Ovary (tissue), 9 donors: ENCODE results near the gene OVCH1. TPM values are rescaled to one million over a fixed set of nuclear protein-coding genes. Genes with fewer than 3 reads are reported as not detected.

Experiments
- DNase-seq, 5 donors: peaks; one replicate each; pipeline ENCODE4 v3.0.0-alpha.2; 2019 to 2020
- H3K27ac ChIP-seq, 2 donors: fragments of 200-600 bp; one replicate each; pipeline versions ENCODE4 v1.5.1 to v1.8.0; 2019 to 2022
- H3K27me3 ChIP-seq: fragments of 200-600 bp; one replicate; pipeline ENCODE4 v1.8.0; 2022
- H3K36me3 ChIP-seq: fragments of 200-600 bp; sonication (generic); one replicate; pipeline ENCODE4 v1.5.1; 2019
- H3K4me1 ChIP-seq: one replicate; pipeline ENCODE4 v1.8.1; 2013; ENCODE audit warnings: mild to moderate bottlenecking, moderate library complexity; ENCODE audit not compliant: insufficient read depth
- H3K4me3 ChIP-seq: fragments of 200-600 bp; sonication (generic); one replicate; pipeline ENCODE4 v1.5.1; 2017
- H3K9me3 ChIP-seq, 2 donors: fragments of 200-600 bp in 1 of 2; sonication (generic) in 1 of 2; one replicate each; pipeline versions ENCODE4 v1.5.1 to v1.8.1; 2013 to 2019; ENCODE audit warnings: mild to moderate bottlenecking in 1 of 2, moderate library complexity in 1 of 2
- EP300 ChIP-seq: sonication (generic); formaldehyde crosslinking; IDR thresholded peaks from one replicate; pipeline ENCODE4 v1.6.1; 2017; ENCODE audit warnings: antibody characterized with exemption
- POLR2A ChIP-seq: fragments of 450-650 bp; IDR thresholded peaks from one replicate; pipeline ENCODE4 v1.6.1; 2017; ENCODE audit warnings: antibody characterized with exemption, mild to moderate bottlenecking, moderate library complexity
- WGBS, 3 donors: extraction: QIAGEN DNeasy Blood & Tissue Kit in 1 of 3; methylation state at CpG; one replicate each; pipeline versions ENCODE4 v1.1.5 to v1.1.7; 2013 to 2017; 5-methylcytosine and 5-hydroxymethylcytosine counted together
- intact Hi-C, 4 donors: fragments of 100-400 bp; cut with DNase I; formaldehyde crosslinking; loops; one replicate each; pipeline versions ENCODE4 v1.11.0 to v1.15.1; 2022 to 2023
- polyA plus RNA-seq, 2 donors: library from polyadenylated mRNA; stranded (reverse); fragments of 200-250 nt in 1 of 2; fragments of 350-450 nt in 1 of 2; fragmentation: Illumina TruSeq in 1 of 2; extraction: RNeasy Lipid Tissue Mini Kit (QIAGEN cat#74804) in 1 of 2; gene quantifications; one replicate each; pipeline ENCODE4 v1.2.3, GENCODE V29; 2013 to 2014
- total RNA-seq, 7 donors: library from RNA; depleted of rRNA in 2 of 7; stranded (reverse); fragments of >200 nt in 2 of 7; fragmentation: NEBNext Ultra II Directional in 3 of 7; extraction: Animal tissue kit (Norgen Biotek cat#: 25700) in 3 of 7; gene quantifications; one replicate each; pipeline versions ENCODE4 v1.1.0 to v1.2.4, GENCODE V29; 2016 to 2023
- TF ChIP-seq, protein P1 (sequence below), 3 donors: fragments of 450-650 bp in 2 of 3; fragments of 200-600 bp in 1 of 3; IDR thresholded peaks; one replicate each; pipeline versions ENCODE4 v1.5.1 to v1.8.0; 2016 to 2022; ENCODE audit warnings: antibody characterized with exemption in 3 of 3, mild to moderate bottlenecking in 1 of 3
- donor health status: DM: no; HTN: no; CAD: no; lungs with moderate emphysema.
- donor health status: DM: no; HTN: no; CAD: no.
- donor health status: Bipolar disorder and iron deficiency.
- donor health status: DM: yes; HTN: yes; CAD: no.
- donor health status: DM: no; HTN: no; CAD: no.
- donor health status: DM: yes; HTN: yes; CAD: no.

The OVCH1 gene
- total and polyA plus RNA-seq, 9 donors, result 0.10 to 0.48 (median 0.21) TPM; not detected in 4

DNA sequence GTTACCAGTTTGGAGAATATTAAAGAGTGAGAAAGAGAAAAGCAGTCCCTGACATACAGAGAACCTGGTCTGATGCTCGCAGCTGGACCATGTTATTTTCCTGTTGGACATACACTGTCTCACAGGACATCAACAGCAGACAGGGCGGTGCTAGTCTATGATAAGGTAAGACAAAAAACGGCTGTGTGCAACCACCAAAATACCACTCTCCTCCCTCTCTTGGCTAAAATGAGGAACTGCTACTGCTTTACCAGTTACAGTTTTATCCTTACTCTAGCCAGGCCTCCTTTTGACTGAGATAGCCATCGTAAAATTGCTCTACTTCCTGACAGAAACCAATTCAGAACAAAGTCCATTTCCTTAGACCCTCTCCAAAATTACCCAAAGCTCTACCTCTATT is 69.5 kb downstream of the OVCH1 start:
- WGBS, 3 donors, result 49 to 69% (median 58%) methylated on average over 4 of the region's 4 CpGs
- TF ChIP-seq EP300 (no peak), POLR2A (no peak)
- TF ChIP-seq, protein P1, sequence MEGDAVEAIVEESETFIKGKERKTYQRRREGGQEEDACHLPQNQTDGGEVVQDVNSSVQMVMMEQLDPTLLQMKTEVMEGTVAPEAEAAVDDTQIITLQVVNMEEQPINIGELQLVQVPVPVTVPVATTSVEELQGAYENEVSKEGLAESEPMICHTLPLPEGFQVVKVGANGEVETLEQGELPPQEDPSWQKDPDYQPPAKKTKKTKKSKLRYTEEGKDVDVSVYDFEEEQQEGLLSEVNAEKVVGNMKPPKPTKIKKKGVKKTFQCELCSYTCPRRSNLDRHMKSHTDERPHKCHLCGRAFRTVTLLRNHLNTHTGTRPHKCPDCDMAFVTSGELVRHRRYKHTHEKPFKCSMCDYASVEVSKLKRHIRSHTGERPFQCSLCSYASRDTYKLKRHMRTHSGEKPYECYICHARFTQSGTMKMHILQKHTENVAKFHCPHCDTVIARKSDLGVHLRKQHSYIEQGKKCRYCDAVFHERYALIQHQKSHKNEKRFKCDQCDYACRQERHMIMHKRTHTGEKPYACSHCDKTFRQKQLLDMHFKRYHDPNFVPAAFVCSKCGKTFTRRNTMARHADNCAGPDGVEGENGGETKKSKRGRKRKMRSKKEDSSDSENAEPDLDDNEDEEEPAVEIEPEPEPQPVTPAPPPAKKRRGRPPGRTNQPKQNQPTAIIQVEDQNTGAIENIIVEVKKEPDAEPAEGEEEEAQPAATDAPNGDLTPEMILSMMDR (IDR thresholded peaks at IDR 0.05), result no peak
- DNase-seq, result no peak
- no peaks in the 10 kb centered on the region for H3K27me3 ChIP-seq
- intact Hi-C loops, result no loop called here
- H3K9me3 ChIP-seq, result no peaks in the 10 kb centered on the region
- no peaks in the 10 kb centered on the region for H3K4me1 ChIP-seq
- no peak overlapping the region for H3K4me3 ChIP-seq
- no peaks in the 10 kb centered on the region for H3K36me3 ChIP-seq
- no peak overlapping the region for H3K27ac ChIP-seq

DNA sequence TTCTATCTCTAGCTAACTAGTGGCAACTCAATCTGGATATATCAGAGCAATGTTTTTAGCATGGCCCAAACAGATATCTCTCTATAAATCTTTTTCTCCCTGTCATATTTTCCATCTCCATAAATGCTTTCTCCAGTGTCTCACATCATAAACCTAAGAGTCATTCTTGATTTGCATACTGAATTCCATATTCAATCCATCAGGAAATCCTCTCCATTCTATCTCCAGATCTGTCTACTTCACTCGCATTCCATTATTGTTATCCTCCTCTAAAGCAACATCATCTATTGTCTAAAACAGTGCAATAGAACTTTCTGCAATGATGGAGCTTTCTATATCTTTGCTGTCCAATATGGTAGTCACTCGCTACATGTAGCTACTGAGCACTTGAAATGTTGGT is 71.0 kb downstream of the OVCH1 start:
- no peak overlapping the region for H3K27ac ChIP-seq
- H3K4me3 ChIP-seq, result no peak overlapping the region
- no peak for DNase-seq
- intact Hi-C loops, result no loop called here
- H3K4me1 ChIP-seq, result no peaks in the 10 kb centered on the region
- no peaks in the 10 kb centered on the region for H3K9me3 ChIP-seq
- no peaks in the 10 kb centered on the region for H3K36me3 ChIP-seq
- TF ChIP-seq POLR2A, result no peak
- TF ChIP-seq, protein P1 (IDR thresholded peaks at IDR 0.05), result no peak
- TF ChIP-seq EP300, result no peak
- WGBS, 3 donors, result 89 to 95% (median 94%) methylated on average over 2 of the region's 2 CpGs
- H3K27me3 ChIP-seq, result no peaks in the 10 kb centered on the region

DNA sequence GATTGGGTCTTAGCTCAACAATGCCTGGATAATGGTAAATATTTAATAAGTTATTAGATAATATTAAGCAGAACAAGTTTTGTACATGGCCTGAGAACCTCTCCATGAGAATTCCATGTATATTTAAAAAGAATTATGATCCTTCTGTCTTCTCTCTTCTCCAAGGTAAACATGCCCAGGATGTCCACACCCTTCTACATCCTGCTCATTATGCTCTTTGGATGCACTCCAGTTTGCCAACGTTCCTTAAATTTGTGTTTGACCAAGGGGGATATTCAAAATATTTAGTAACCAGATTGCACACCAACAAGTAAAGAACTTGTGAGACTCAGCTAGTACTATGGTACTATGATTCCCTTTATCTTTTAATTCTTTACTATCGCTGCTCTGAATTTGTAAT is 71.8 kb downstream of the OVCH1 start:
- DNase-seq, result no peak
- Histone ChIP-seq H3K27me3 (no peaks in the 10 kb centered on the region), H3K27ac (no peak overlapping the region), H3K9me3 (no peaks in the 10 kb centered on the region), H3K36me3 (no peaks in the 10 kb centered on the region), H3K4me1 (no peaks in the 10 kb centered on the region), H3K4me3 (no peak overlapping the region)
- TF ChIP-seq, protein P1 (IDR thresholded peaks at IDR 0.05), result no peak
- TF ChIP-seq EP300 (no peak), POLR2A (no peak)
- intact Hi-C loops, result no loop called here
- 58 to 64% (median 62%) methylated on average over 2 of the region's 2 CpGs for WGBS, 3 donors

DNA sequence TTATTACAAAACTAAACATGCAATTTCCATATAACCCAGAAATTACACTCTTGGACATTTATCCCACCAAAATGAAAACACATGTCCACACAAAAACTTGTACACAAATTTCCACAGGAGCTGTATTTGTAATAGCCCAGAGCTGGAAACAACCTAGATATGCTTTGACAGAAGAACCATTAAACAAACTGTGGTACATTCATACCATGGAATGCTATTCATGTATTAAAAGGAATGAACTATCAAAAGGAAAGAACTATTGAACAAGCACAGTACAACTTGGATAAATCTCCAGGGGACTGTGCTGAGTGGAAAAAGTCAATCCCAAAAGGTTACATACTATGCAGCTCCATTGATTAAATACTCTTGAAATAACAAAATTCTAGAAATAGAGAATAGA is 80.7 kb downstream of the OVCH1 start:
- TF ChIP-seq, protein P1 (IDR thresholded peaks at IDR 0.05), result no peak
- TF ChIP-seq POLR2A (no peak), EP300 (no peak)
- Histone ChIP-seq H3K27me3 (no peaks in the 10 kb centered on the region), H3K4me1 (no peaks in the 10 kb centered on the region), H3K27ac (no peak overlapping the region), H3K9me3 (no peaks in the 10 kb centered on the region), H3K4me3 (no peak overlapping the region), H3K36me3 (no peaks in the 10 kb centered on the region)
- DNase-seq, result no peak
- intact Hi-C loops, result no loop called here

DNA sequence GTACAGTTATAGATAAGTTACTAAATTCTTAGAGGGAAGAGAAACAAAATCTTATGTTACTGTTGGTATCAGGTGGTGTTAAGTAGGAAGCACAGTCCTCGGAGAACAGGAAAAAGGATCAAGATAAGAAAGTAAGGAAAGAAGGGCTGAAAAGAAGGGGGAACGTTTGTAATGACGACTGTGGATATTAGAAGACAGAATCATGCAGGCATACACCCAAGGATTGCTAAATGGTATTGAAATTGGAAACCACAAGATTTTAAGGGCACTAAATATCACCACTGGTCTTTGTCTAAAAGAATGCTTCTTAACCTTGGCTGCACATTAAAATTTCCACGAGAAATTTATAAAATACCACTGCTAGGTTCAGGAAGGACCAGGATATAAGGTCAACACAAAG is 82.4 kb downstream of the OVCH1 start:
- Histone ChIP-seq H3K27ac (no peak overlapping the region), H3K4me1 (no peaks in the 10 kb centered on the region), H3K27me3 (no peaks in the 10 kb centered on the region), H3K4me3 (no peak overlapping the region), H3K9me3 (no peaks in the 10 kb centered on the region), H3K36me3 (no peaks in the 10 kb centered on the region)
- 50 to 63% (median 54%) methylated on average over 4 of the region's 4 CpGs for WGBS, 3 donors
- intact Hi-C loops, result no loop called here
- TF ChIP-seq POLR2A, result no peak
- TF ChIP-seq, protein P1 (IDR thresholded peaks at IDR 0.05), result no peak
- TF ChIP-seq EP300, result no peak
- no peak for DNase-seq
